Left lung (tissue), 10 donors: ENCODE data around the gene PLEKHA7. TPM values are rescaled to one million over a fixed set of nuclear protein-coding genes. Genes with fewer than 3 reads are reported as not detected.

ENCODE experiments used
- ATAC-seq: fragments of 200-7000 bp; cut with Tn5 transposase; one replicate; pipeline ENCODE4 v1.9.1; 2020; ENCODE audit warnings: moderate library complexity
- DNase-seq, 4 donors: peaks; one replicate each; pipeline ENCODE4 v3.0.0-alpha.2; 2013 to 2020
- H3K27ac ChIP-seq, 2 donors: fragments of 200-600 bp; sonication (generic) in 1 of 2; one replicate each; pipeline versions ENCODE4 v1.5.0 to v1.8.0; 2020 to 2021
- H3K27me3 ChIP-seq, 2 donors: fragments of 200-600 bp; sonication (generic) in 1 of 2; one replicate each; pipeline versions ENCODE4 v1.5.0 to v1.8.0; 2020 to 2021
- H3K36me3 ChIP-seq, 2 donors: fragments of 200-600 bp; sonication (generic) in 1 of 2; one replicate each; pipeline versions ENCODE4 v1.5.0 to v1.8.0; 2020 to 2021
- H3K4me1 ChIP-seq, 2 donors: fragments of 200-600 bp; one replicate each; pipeline ENCODE4 v1.8.0; 2021
- H3K4me3 ChIP-seq, 2 donors: fragments of 200-600 bp; sonication (generic) in 1 of 2; one replicate each; pipeline versions ENCODE4 v1.5.0 to v1.8.0; 2020 to 2021; ENCODE audit warnings: mild to moderate bottlenecking in 1 of 2
- H3K9me3 ChIP-seq, 2 donors: fragments of 200-600 bp; sonication (generic) in 1 of 2; one replicate each; pipeline versions ENCODE4 v1.5.0 to v1.8.0; 2020 to 2021
- CTCF ChIP-seq, 2 donors: fragments of 200-600 bp; sonication (generic) in 1 of 2; IDR thresholded peaks; one replicate each; pipeline versions ENCODE4 v1.5.0 to v1.8.0; 2021; ENCODE audit warnings: antibody characterized with exemption in 2 of 2
- intact Hi-C, 2 donors: fragments of 100-400 bp; cut with DNase I; formaldehyde crosslinking; loops; one replicate each; pipeline versions ENCODE4 v1.11.2 to v1.14.2; 2022
- polyA plus RNA-seq, 6 donors: library from polyadenylated mRNA; unstranded; fragments of 120-200 nt; gene quantifications; one replicate each; pipeline ENCODE4 v1.2.1, GENCODE V29; 2013; ENCODE audit not compliant: insufficient read length in 6 of 6
- total RNA-seq, 2 donors: library from RNA; stranded (reverse); fragmentation: NEBNext Ultra II Directional; extraction: Animal tissue kit (Norgen Biotek cat#: 25700); gene quantifications; one replicate each; pipeline ENCODE4 v1.2.1, GENCODE V29; 2021
- donor health status: DM: no; HTN: yes; CAD: no.
- donor health status: DM: no; HTN: no; CAD: no.

Gene PLEKHA7
- total and polyA plus RNA-seq, 8 donors: 24.4 to 33.7 (median 29.6) TPM

- no peak for TF ChIP-seq CTCF (IDR thresholded peaks at IDR 0.05)
- Histone ChIP-seq H3K27me3 (no peaks in the 10 kb centered on the region), H3K4me1 (peaks cover 0 to 11% of the 10 kb centered on the region in 2 donors), H3K36me3 (peaks cover 0 to 7% of the 10 kb centered on the region in 2 donors), H3K4me3 (no peak overlapping the region), H3K9me3 (no peaks in the 10 kb centered on the region), H3K27ac (no peak overlapping the region)
- DNase-seq (no peak), ATAC-seq (no peak)
- intact Hi-C loops: no loop called here
Measured at GRCh38 chr11:16780698-16781550, 233.3 kb downstream of the PLEKHA7 start.

GRCh38 chr11:16780146-16780545, 234.1 kb downstream of the PLEKHA7 start:
- Histone ChIP-seq H3K36me3 (peaks cover 0 to 7% of the 10 kb centered on the region in 2 donors), H3K27me3 (no peaks in the 10 kb centered on the region), H3K4me1 (peaks cover 0 to 4% of the 10 kb centered on the region in 2 donors), H3K27ac (no peak overlapping the region), H3K4me3 (no peak overlapping the region), H3K9me3 (no peaks in the 10 kb centered on the region)
- DNase-seq (no peak), ATAC-seq (no peak)
- intact Hi-C loops: no loop called here
- no peak for TF ChIP-seq CTCF (IDR thresholded peaks at IDR 0.05)

- peak; percentile 69 for ATAC-seq
- H3K27me3 ChIP-seq: no peaks in the 10 kb centered on the region
- H3K27ac ChIP-seq: no peak overlapping the region
- TF ChIP-seq CTCF (IDR thresholded peaks at IDR 0.05): no peak
- H3K36me3 ChIP-seq: peaks cover 0 to 7% of the 10 kb centered on the region in 2 donors
- H3K9me3 ChIP-seq: no peaks in the 10 kb centered on the region
- H3K4me1 ChIP-seq: no peaks in the 10 kb centered on the region
- intact Hi-C loops: no loop called here
- DNase-seq: peak in 1 of 4 donors; percentile 69
- no peak overlapping the region for H3K4me3 ChIP-seq
Measured at GRCh38 chr11:16779436-16779835, 234.8 kb downstream of the PLEKHA7 start.

GRCh38 chr11:16778876-16779275, 235.3 kb downstream of the PLEKHA7 start:
- Histone ChIP-seq H3K4me1 (no peaks in the 10 kb centered on the region), H3K4me3 (no peak overlapping the region), H3K27me3 (no peaks in the 10 kb centered on the region), H3K36me3 (peaks cover 0 to 7% of the 10 kb centered on the region in 2 donors), H3K27ac (no peak overlapping the region), H3K9me3 (no peaks in the 10 kb centered on the region)
- ATAC-seq: no peak
- intact Hi-C loops: no loop called here
- no peak for DNase-seq
- TF ChIP-seq CTCF (IDR thresholded peaks at IDR 0.05): no peak

GRCh38 chr11:16778286-16778685, 235.9 kb downstream of the PLEKHA7 start:
- intact Hi-C loops: no loop called here

More at GRCh38 chr11:16778286-16778685, 235.9 kb downstream of the PLEKHA7 start:
- Histone ChIP-seq H3K4me3 (no peak overlapping the region), H3K9me3 (no peaks in the 10 kb centered on the region), H3K27ac (no peak overlapping the region), H3K27me3 (no peaks in the 10 kb centered on the region), H3K36me3 (peaks cover 0 to 7% of the 10 kb centered on the region in 2 donors), H3K4me1 (no peaks in the 10 kb centered on the region)
- no peak for TF ChIP-seq CTCF (IDR thresholded peaks at IDR 0.05)
- no peak for ATAC-seq
- DNase-seq: no peak
